ENCODE measurements around the gene CHPF2.

Gene CHPF2

DNA sequence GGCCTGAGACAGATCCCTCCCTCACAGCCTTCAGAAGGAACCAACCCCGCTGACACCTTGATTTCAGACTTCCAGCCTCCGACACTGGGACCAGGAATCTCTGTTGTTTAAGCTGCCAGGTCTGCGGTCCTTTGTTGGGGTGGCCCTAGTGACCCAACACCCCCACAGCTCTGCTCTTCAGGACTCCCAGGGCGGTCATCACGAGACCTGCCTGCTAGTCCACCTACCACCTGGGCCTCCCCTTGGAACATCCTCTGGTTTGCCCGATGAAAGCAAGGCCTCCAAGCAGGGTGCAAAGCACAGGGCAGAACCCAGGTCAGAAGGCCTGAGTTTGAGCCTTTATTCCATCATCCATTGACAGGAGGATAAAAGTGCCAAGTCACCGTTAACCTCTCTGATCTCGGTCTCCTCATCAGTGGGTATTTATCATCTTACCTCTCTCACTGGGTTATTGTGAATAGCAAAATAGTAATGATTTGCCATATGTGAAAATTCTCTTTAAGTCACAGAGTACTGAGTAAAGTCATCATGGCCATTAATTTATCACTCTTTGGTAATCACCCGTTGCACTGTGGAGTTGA lies 33.2 kb downstream of the CHPF2 start:
- DNase-seq (ENCODE audit: low spot score), result no peak

- no peak for DNase-seq (ENCODE audit: low spot score)
Measured at GRCh38 chr7:151269511-151269910, 37.2 kb downstream of the CHPF2 start.

- DNase-seq (ENCODE audit: low spot score), result no peak
Measured at GRCh38 chr7:151271699-151272355, 39.5 kb downstream of the CHPF2 start.

GRCh38 chr7:151272405-151272804 lies 40.1 kb downstream of the CHPF2 start:
- DNase-seq (ENCODE audit: low spot score), result no peak

DNA sequence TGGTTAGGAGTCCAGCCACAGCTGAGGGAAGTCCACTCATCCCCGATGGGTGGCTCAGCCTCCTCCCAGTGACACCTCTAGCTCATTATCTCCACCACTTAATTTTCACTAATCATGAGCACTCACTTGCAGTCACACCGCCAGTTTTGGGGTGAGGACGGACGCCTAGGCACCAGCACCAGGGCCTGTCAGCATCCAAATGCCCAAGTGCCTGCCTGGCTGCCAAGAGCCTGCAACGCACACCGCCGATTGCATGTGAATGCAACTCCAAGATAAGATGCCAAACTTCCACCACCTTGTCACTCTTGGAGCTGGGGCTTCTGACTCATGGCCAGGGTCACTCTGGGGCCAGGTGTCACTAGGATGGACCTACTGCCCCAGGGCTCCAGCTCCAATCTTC lies 40.6 kb downstream of the CHPF2 start:
- DNase-seq (ENCODE audit: low spot score), result no peak

GRCh38 chr7:151273651-151274390 lies 41.5 kb downstream of the CHPF2 start:
- no peak for DNase-seq (ENCODE audit: low spot score)

- DNase-seq (ENCODE audit: low spot score), result no peak
Measured at GRCh38 chr7:151274396-151274795, 42.1 kb downstream of the CHPF2 start.

DNA sequence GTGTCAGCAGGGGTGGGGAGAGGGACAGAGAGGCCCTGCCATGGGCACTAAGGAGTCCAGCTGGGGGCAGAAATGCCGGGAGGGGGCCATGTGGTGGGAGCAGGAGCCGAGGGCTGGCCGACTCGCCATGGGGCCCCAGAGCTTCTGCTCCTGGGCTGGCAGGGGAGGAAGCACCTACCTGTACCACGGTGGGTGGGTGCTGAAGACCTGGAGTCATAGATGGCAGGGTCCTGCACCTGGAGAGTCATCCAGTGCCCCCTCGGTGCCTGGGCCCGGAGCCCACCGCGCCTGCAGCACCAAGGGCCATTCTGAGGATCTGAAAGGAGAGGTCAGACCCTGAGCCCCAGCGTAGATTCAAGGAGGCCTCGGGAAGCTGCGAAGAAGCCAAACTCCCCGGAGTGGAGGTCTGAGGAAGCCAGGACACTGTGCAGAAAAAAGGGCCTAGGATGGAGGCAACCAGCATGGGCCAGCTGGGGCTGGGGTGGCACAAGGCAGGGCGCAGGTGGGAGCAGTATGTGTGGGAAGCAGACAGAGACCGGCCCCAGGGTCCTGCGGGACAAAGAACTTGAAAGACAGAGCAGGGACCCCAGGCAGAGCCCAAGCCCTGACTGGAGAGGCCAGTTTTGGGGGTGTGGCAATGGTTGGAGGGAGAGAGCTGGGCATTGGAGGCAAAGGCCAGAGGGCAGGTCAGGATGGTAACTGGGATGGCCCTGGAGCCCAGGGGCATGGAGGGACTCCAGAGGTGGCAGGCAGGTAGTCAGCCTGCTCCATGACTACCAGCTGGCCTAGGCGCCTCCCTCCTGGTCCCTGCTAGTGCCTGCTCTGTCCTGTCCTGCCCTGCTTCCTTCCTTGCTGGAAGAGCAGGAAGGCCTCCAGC lies 42.9 kb downstream of the CHPF2 start:
- DNase-seq (ENCODE audit: low spot score), result no peak

GRCh38 chr7:151275813-151276577 lies 43.7 kb downstream of the CHPF2 start:
- no peak for DNase-seq (ENCODE audit: low spot score)

- peak; percentile 10 for DNase-seq (ENCODE audit: low spot score)
Measured at GRCh38 chr7:151276666-151277590, 44.6 kb downstream of the CHPF2 start.

DNA sequence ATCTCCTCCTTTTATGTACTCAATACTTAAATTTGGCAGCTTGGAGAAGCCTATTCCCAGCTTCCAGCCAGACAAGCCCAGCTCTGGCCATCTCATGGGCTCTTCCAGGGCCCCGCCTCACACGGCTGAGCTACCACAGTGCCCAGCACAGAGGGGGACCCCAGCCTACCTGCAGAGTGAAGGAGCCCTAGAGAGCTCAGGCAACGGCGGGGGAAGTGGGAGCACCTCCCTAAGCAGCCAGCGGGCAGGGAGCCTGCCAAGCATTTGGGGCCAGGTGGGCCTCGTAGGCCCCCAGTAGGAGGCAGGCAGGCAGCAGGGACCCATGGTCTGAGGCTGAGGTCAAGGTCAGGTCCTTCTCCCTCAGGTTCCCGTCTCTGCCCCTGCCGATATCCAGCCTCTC lies 45.3 kb downstream of the CHPF2 start:
- no peak for DNase-seq (ENCODE audit: low spot score)

- DNase-seq (ENCODE audit: low spot score), result no peak
Measured at GRCh38 chr7:151278949-151279348, 46.7 kb downstream of the CHPF2 start.

- no peak for DNase-seq (ENCODE audit: low spot score)
Measured at GRCh38 chr7:151279868-151280267, 47.6 kb downstream of the CHPF2 start.

GRCh38 chr7:151280388-151281019 lies 48.2 kb downstream of the CHPF2 start:
- DNase-seq (ENCODE audit: low spot score), result no peak

DNA sequence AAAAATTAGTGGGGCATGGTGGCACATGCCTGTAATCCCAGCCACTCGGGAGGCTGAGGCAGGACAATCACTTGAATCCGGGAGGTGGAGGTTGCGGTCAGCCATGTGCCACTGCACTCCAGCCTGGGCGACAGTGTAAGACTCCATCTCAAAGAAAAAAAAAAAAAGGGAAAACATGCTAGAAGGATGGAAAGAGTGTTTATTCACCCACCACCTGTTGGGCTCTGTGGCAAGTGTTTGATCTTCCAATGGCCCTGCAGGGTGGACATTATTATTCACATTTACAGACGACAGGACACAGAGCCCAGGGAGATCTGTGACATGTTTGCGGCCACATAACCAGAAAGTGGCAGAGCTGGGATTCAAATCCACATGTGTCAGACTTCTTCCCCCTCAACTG lies 49.4 kb downstream of the CHPF2 start:
- no peak for DNase-seq (ENCODE audit: low spot score)

GRCh38 chr7:151282111-151282510 lies 49.8 kb downstream of the CHPF2 start:
- no peak for DNase-seq (ENCODE audit: low spot score)

- no peak for DNase-seq (ENCODE audit: low spot score)
Measured at GRCh38 chr7:151283302-151283701, 51.0 kb downstream of the CHPF2 start.

GRCh38 chr7:151286148-151286547 lies 53.9 kb downstream of the CHPF2 start:
- no peak for DNase-seq (ENCODE audit: low spot score)
